Right lung (tissue), 10 donors: ENCODE data around the gene TMEM132D. TPM values are rescaled to one million over a fixed set of nuclear protein-coding genes. Genes with fewer than 3 reads are reported as not detected.
"Not testable (repeated sequence)": the region's sequence is repeated elsewhere in the genome, so short reads cannot be mapped to it uniquely, and the experiment has no call there.

Experiments used
- DNase-seq, 2 donors: peaks; one replicate each; pipeline ENCODE4 v3.0.0-alpha.2; 2013
- long read RNA-seq, 8 donors: transcript quantifications; one replicate each; lab custom pipeline, GENCODE V29; 2026
- polyA plus RNA-seq, 5 donors: library from polyadenylated mRNA; unstranded; fragments of 120-200 nt; gene quantifications; one replicate each; pipeline versions ENCODE4 v1.2.1 to v1.2.3, GENCODE V29; 2013; ENCODE audit warnings: inconsistent platforms in 1 of 5, low replicate concordance in 1 of 5; ENCODE audit not compliant: insufficient read length in 5 of 5, insufficient read depth in 1 of 5

Gene TMEM132D
- 1 to 10 TPM in 2 of 5 donors, under 1 TPM in 3; 0.28 to 2.1 (median 0.79) TPM for polyA plus RNA-seq
- long read RNA-seq, donor 1, result 0 reads
- long read RNA-seq, donor 2, result 0 reads
- long read RNA-seq, donor 3, result 0 reads
- long read RNA-seq, donor 4, result 0 reads
- long read RNA-seq, donor 5, result 0 reads
- long read RNA-seq, donor 6, result 0 reads
- long read RNA-seq, donor 7, result 0 reads
- long read RNA-seq, donor 8, result 0 reads

GRCh38 chr12:129903956-129904829, at the start of gene TMEM132D:
TMEM132D (minus strand) TSS chr12:129904025.
- no peak for DNase-seq

DNA sequence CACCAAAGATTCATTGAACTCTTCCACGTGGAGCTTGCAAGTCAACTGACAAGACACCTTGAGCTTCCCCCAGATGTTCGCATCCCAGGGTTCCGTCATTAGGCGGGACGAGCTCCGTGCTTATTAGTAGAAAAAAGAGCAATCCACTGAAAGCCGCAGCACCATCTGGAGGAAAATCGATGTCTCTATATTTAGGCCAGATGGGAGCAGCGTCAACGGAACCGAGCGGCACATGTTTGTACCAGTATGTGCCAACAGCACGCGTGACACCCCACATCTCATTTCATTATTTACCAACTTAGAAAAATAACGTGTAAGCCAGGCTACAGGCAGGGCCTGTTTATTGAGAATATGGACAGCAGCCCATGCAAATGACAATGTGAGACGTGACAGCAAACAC, 45.8 kb upstream of the TMEM132D start:
- no peak for DNase-seq

DNA sequence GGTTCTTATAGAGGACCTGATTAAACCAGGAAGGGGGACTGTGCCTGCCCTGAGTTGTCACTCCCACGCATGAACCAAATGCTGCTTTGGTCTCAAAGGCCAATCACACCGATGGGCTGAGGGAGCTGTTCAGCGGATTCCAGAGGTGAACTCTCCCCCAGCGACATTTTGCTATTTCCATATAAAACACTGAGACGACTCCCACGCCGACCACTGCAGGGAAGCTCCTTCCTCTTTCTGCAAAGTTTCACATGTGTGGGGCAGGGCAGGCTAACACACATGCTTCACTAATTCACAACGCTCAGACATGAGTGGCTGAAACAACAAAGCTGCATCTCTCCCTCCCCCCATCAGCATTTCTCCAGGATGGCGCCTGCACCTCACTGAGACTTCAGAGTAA, 37.8 kb upstream of the TMEM132D start:
- no peak for DNase-seq

GRCh38 chr12:129938089-129938488, 34.3 kb upstream of the TMEM132D start:
- no peak for DNase-seq

DNA sequence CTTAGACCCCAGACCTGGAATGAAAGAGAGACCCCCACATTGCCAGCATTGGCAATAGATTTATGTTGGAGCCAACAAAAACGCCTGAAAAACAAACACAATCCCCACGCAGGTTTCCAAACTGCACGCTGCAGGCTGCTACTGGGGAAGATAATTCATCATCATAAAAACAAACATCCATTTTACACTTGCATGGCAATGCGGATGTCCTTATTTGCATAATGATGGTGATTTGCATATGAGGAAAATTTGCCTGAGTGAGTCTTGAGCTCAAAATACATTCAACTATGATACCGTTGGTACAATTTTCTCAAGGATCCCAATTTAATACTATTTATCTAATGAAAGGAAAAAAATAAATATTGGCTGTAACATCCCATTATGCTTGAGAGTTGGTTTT, 33.6 kb upstream of the TMEM132D start:
- no peak for DNase-seq

- DNase-seq, result no peak
These were observed 24.8 kb upstream of the TMEM132D start for GRCh38 chr12:129928643-129929042.

GRCh38 chr12:129927316-129927900, 23.6 kb upstream of the TMEM132D start:
- no peak for DNase-seq

DNA sequence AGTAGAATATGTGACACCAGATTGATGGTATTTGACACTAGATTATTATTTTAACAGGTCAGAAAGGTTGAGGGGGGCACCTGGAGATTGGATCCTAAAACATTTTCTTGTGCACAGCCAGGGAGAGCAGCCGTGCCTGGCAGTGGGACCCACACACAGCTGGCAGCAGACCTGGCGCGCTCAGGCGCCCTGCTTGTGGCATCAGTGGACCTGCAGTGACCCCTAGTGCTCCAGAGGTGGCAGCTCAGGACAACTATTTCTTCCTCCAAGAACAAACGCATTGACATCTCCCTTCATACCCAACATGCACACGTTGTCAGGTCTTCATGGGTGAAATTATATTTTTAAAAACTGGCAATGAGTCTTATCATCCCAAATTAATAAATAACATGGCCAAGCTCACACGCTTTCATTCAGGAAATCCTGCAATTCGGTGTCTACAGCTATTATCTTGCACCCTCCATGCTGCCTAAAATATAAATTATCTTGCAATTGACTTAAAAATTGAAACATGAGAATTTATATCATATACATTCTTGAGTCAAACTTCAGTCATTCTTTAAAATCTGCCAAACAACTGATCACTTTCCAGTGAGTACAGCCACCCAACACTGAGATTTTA, 7.7 kb upstream of the TMEM132D start:
- DNase-seq, result peak; percentile 32 to 36

DNA sequence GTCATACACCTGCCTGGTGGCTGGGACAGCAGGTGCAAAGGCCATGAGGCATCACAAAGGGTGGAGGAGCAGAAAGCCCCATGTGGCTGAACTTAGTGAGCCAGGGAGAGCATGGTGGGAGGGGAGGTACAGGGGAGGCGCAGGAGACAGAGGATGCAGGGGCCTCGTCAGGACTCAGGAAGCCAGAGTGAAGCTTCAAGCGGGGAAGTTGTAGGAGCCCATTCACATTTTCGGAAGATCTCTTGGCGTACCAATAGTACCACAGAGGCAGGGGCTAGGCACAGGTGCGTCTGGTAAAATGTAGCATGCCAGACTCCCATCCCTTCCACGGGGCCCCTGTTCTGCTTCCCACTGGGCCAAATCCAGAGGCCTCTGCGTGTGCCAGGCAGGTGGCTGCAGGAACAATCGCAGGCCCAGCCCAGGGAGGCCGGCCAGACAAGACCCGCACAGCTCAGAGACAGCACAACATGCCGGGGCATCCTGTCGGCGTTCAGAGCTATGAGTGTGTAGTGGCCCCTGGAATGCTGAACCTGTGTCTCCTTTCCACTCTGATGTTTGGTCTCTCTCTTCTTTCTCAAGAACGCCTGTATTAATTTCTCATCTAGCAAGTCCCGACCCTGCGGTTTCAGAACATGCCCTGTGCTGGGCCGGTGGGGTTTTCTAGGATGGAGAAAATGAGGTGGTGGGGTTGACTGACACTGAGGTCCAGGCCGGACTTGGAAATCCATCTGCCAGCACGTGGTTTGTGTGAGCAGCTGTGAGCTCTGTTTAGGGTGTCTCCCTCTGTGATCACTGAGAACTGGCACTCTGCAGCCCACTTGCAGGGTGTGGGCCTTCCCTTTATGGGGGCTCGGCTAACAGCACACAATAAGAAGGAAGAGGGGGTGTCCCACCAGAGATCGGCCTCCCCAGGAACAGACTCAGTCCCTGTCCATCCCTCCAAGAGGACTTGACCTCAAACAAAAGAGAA, 5.5 kb upstream of the TMEM132D start:
- DNase-seq, result no peak

GRCh38 chr12:129903092-129903945, 506 bp downstream of the TMEM132D start:
- no peak for DNase-seq

DNA sequence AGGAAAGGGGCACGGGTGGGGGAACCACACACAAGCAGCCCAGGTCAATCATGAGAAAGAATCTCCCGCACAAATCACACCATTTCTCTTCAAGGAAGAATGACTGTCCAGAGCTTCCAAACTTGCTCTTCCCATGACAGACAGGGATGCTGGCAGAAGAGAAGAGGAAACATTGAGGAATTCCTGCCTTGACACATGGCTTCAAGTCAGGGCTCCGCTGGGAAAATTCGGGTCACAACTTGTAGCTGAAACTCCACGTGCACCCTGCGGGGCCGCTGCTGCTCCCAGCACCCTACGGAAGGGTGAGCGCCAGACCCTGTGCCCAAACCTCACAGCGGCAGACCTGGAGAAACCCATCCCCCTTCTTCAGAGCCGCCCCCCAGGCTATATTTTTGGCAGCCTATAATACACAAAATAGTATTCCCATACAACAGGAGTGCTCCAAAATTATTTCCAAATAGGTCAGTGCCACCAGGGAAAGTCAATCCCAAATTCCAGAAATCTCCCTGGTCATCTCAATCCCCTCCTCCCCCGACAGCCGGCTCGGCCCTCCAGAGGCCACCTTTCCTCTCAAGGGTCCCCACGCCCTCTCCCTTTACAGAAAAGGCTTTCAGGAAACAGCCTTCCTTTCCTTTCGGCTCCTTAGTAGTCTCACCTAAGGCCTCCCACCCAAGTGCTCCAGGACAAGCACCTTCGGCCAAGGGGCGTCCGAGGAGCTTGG, 1.3 kb downstream of the TMEM132D start:
- no peak for DNase-seq

DNA sequence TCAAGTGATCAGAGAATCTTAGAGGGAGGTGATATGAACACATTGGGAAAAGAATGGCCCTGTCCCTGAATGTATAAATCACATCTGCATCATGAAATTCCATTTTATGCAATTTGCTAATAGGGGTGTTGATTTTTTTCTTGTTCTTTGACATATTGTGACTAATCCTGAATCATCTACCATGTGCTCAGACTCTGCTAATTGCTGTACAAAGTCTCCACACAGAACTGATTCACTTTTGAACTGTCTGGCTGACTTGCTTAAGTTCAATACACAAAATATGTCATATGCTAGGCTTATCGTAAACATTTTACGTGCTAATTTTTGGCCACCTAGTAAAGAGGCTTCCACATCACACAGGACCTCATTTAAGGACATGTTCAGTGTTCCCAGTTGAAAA, 2.6 kb downstream of the TMEM132D start:
- DNase-seq, result no peak

- DNase-seq, result no peak
These were observed 3.5 kb downstream of the TMEM132D start for GRCh38 chr12:129900306-129900705.

- DNase-seq, result not testable (repeated sequence)
These were observed 4.8 kb downstream of the TMEM132D start for GRCh38 chr12:129899045-129899444.

- no peak for DNase-seq
These were observed 10.1 kb downstream of the TMEM132D start for GRCh38 chr12:129893691-129894090.

GRCh38 chr12:129887101-129887500, 16.7 kb downstream of the TMEM132D start:
- peak; percentile 12 to 32 for DNase-seq

GRCh38 chr12:129886541-129886940, 17.3 kb downstream of the TMEM132D start:
- no peak for DNase-seq

GRCh38 chr12:129885287-129885686, 18.5 kb downstream of the TMEM132D start:
- no peak for DNase-seq

DNA sequence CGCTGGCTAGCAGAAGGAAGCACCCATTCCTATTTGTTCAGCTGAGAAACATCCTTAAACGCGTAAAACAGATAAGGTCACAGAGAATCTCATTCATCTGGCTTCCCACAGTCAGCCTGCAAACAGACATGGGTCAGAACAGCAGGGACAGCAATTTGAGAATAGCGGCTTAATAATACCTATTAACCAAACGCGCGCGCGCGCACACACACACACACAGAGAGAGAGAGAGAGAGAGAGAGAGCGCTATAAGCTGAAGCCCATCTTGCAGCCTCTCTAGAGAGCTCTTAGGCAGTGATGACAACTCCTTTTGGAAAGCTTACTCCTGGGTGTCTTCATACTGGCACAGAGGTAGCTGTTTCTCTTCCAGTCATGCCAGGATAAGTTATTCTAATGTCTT, 26.4 kb downstream of the TMEM132D start:
- no peak for DNase-seq

DNA sequence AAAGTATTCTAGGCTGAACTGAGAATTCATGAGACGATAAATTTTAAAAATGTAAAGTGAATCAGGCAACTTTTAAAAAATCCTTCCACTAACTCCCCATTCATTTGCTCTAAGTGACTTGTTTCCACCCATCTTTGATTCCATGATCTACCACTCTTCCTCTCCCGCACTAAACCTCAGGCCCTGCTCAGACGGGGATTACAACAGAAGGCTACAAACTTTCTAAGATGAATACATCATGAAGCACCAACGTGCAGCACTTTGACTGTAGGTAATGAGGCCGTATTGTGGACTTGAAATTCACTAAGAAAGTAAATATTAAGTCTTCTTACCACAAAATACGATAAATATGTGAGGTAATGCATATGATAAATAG, 30.0 kb downstream of the TMEM132D start:
- DNase-seq, result no peak
